Astrocyte (in vitro differentiated cells and primary cell): Measurements from ENCODE around the gene CCDC61. TPM values are rescaled to one million over a fixed set of nuclear protein-coding genes. Genes with fewer than 3 reads are reported as not detected.

ENCODE experiments used
- DNase-seq: peaks from one replicate; pipeline ENCODE4 v3.0.0-alpha.2; 2010; ENCODE audit warnings: low read depth
- FAIRE-seq: peaks from 2 replicates; lab custom pipeline; 2011; peaks lifted over from hg19 to GRCh38; lab: Jason Lieb, UNC
- H2AFZ ChIP-seq: 2 replicates; pipeline ENCODE4 v1.6.0; 2012; ENCODE audit warnings: low read depth, low read length, inconsistent platforms
- H3K27ac ChIP-seq: 2 replicates; pipeline ENCODE4 v1.5.1; 2011; ENCODE audit warnings: low read depth, low read length, inconsistent platforms
- H3K27me3 ChIP-seq: 2 replicates; pipeline ENCODE4 v1.6.0; 2011; ENCODE audit warnings: low read length, inconsistent platforms; ENCODE audit not compliant: insufficient read depth
- H3K36me3 ChIP-seq: 2 replicates; pipeline ENCODE4 v1.5.1; 2011; ENCODE audit warnings: low read length, inconsistent platforms; ENCODE audit not compliant: insufficient read depth
- H3K4me1 ChIP-seq: 2 replicates; pipeline ENCODE4 v1.5.1; 2011; ENCODE audit warnings: low read length, inconsistent platforms; ENCODE audit not compliant: insufficient read depth
- H3K4me2 ChIP-seq: 2 replicates; pipeline ENCODE4 v1.6.0; 2012; ENCODE audit warnings: low read length, inconsistent platforms
- H3K4me3 ChIP-seq: 2 replicates; pipeline ENCODE4 v1.5.1; 2011; ENCODE audit warnings: low read depth, mild to moderate bottlenecking, low read length, inconsistent platforms; ENCODE audit not compliant: insufficient read depth
- H3K79me2 ChIP-seq: 2 replicates; pipeline ENCODE4 v1.6.0; 2012; ENCODE audit warnings: mild to moderate bottlenecking, low read length, inconsistent platforms; ENCODE audit not compliant: insufficient read depth
- H3K9ac ChIP-seq: 2 replicates; pipeline ENCODE4 v1.6.0; 2012; ENCODE audit warnings: mild to moderate bottlenecking, low read length, inconsistent platforms
- H3K9me3 ChIP-seq: 2 replicates; pipeline ENCODE4 v1.5.1; 2012; ENCODE audit warnings: low read depth, mild to moderate bottlenecking, low read length, inconsistent platforms; ENCODE audit not compliant: insufficient read depth
- H4K20me1 ChIP-seq: 2 replicates; pipeline ENCODE4 v1.6.0; 2012; ENCODE audit warnings: low read length, inconsistent platforms; ENCODE audit not compliant: insufficient read depth
- H3K27ac Mint-ChIP-seq: one replicate; pipeline ENCODE4 v1.8.0; 2021; ENCODE audit warnings: mild to moderate bottlenecking, mixed read lengths; ENCODE audit not compliant: unreplicated experiment
- H3K27me3 Mint-ChIP-seq: one replicate; pipeline ENCODE4 v1.8.0; 2021; ENCODE audit warnings: low read depth, mixed read lengths; ENCODE audit not compliant: unreplicated experiment
- H3K36me3 Mint-ChIP-seq: one replicate; pipeline ENCODE4 v1.8.0; 2021; ENCODE audit warnings: low read depth, mixed read lengths; ENCODE audit not compliant: unreplicated experiment
- H3K4me1 Mint-ChIP-seq: one replicate; pipeline ENCODE4 v1.8.0; 2021; ENCODE audit warnings: low read depth, mixed read lengths; ENCODE audit not compliant: unreplicated experiment
- H3K4me3 Mint-ChIP-seq: one replicate; pipeline ENCODE4 v1.8.0; 2021; ENCODE audit warnings: mild to moderate bottlenecking, moderate library complexity, mixed read lengths; ENCODE audit not compliant: unreplicated experiment
- H3K9me3 Mint-ChIP-seq: one replicate; pipeline ENCODE4 v1.8.0; 2021; ENCODE audit warnings: mild to moderate bottlenecking, mixed read lengths; ENCODE audit not compliant: unreplicated experiment
- CTCF ChIP-seq: IDR thresholded peaks from 2 replicates; pipeline ENCODE4 v1.5.1; 2011; ENCODE audit warnings: low read depth, mild to moderate bottlenecking, inconsistent platforms, low read length, moderate library complexity; ENCODE audit not compliant: insufficient read depth
- EZH2 ChIP-seq: IDR thresholded peaks from 2 replicates; pipeline ENCODE4 v1.6.1; 2012; ENCODE audit warnings: mild to moderate bottlenecking, low read length, inconsistent platforms; ENCODE audit not compliant: insufficient read depth
- total RNA-seq: library from RNA; stranded (reverse); gene quantifications from 2 replicates; pipeline ENCODE4 v1.2.1, GENCODE V29; 2021

The CCDC61 gene
- total RNA-seq, 1 donor from 2014 or later = 6.6 TPM

- Histone ChIP-seq H3K9ac (no peak overlapping the region), H3K9me3 (no peaks in the 10 kb centered on the region), H3K4me3 (no peak overlapping the region), H3K27me3 (no peaks in the 10 kb centered on the region), H3K27ac (no peak overlapping the region), H3K4me1 (peaks cover 8% of the 10 kb centered on the region), H4K20me1 (peaks cover 43% of the 10 kb centered on the region), H3K36me3 (no peaks in the 10 kb centered on the region), H3K4me2 (peak overlapping the region; percentile 82), H3K79me2 (peaks cover 24% of the 10 kb centered on the region), H2AFZ (no peak overlapping the region)
- TF ChIP-seq CTCF (no peak), EZH2 (no peak)
- peak overlapping the region; percentile 88 for H3K27ac Mint-ChIP-seq
- no peak for FAIRE-seq
- H3K36me3 Mint-ChIP-seq = peaks cover 8% of the 10 kb centered on the region
- no peaks in the 10 kb centered on the region for H3K9me3 Mint-ChIP-seq
- H3K4me1 Mint-ChIP-seq = peaks cover 20% of the 10 kb centered on the region
- DNase-seq = no peak
- peak overlapping the region; percentile 84 for H3K4me3 Mint-ChIP-seq
- no peaks in the 10 kb centered on the region for H3K27me3 Mint-ChIP-seq
Measured at GRCh38 chr19:45999653-46000121, 4.4 kb downstream of the CCDC61 start.

- Histone ChIP-seq H4K20me1 (peaks cover 43% of the 10 kb centered on the region), H3K79me2 (peaks cover 21% of the 10 kb centered on the region), H3K4me1 (peaks cover 8% of the 10 kb centered on the region), H2AFZ (peak overlapping the region; percentile 26), H3K4me3 (peak overlapping the region; percentile 23), H3K27ac (no peak overlapping the region), H3K27me3 (no peaks in the 10 kb centered on the region), H3K9me3 (no peaks in the 10 kb centered on the region), H3K36me3 (no peaks in the 10 kb centered on the region), H3K4me2 (peak overlapping the region; percentile 82), H3K9ac (peak overlapping the region; percentile 18)
- H3K4me3 Mint-ChIP-seq = peak overlapping the region; percentile 84
- H3K36me3 Mint-ChIP-seq = peaks cover 8% of the 10 kb centered on the region
- DNase-seq = no peak
- H3K4me1 Mint-ChIP-seq = peaks cover 20% of the 10 kb centered on the region
- TF ChIP-seq EZH2 (no peak), CTCF (no peak)
- no peaks in the 10 kb centered on the region for H3K27me3 Mint-ChIP-seq
- FAIRE-seq = no peak
- peak overlapping the region; percentile 47 for H3K27ac Mint-ChIP-seq
- H3K9me3 Mint-ChIP-seq = no peaks in the 10 kb centered on the region
Measured at GRCh38 chr19:46000491-46001246, 5.4 kb downstream of the CCDC61 start.

DNA sequence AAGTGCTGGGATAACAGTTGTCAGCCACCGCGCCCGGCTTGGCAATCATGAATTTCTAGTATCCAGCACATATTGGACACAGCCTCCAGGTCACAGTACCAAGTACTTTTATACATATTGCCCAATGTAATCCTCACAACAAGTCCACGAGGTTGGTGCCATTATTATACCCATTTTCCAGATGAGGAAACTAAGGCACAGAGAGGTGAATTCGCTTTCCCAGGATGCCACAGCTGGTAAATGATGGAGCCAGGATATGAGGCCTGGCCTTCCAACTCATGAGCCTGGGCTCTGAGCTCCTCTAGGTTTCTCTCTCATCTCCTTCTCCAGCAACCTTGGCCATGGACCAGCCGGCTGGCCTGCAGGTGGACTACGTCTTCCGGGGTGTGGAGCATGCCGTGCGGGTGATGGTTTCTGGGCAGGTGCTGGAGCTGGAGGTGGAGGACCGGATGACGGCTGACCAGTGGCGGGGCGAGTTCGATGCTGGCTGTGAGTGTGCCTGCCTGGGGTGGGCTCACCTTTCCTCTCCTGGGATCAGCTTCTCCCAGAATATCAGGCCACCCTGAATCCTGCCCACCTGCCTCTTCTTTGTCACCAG is 7.5 kb downstream of the CCDC61 start:
- DNase-seq = no peak
- H3K9ac ChIP-seq = no peak overlapping the region
- H3K27ac ChIP-seq = no peak overlapping the region
- peaks cover 2% of the 10 kb centered on the region for H3K4me1 ChIP-seq
- Mint-ChIP-seq H3K9me3 (no peaks in the 10 kb centered on the region), H3K4me3 (no peak overlapping the region), H3K4me1 (peaks cover 15% of the 10 kb centered on the region), H3K36me3 (peaks cover 9% of the 10 kb centered on the region), H3K27ac (no peak overlapping the region), H3K27me3 (no peaks in the 10 kb centered on the region)
- H3K4me3 ChIP-seq = no peak overlapping the region
- H3K27me3 ChIP-seq = no peaks in the 10 kb centered on the region
- no peaks in the 10 kb centered on the region for H3K9me3 ChIP-seq
- no peak for FAIRE-seq
- TF ChIP-seq EZH2 (no peak), CTCF (no peak)
- peaks cover 7% of the 10 kb centered on the region for H3K79me2 ChIP-seq
- no peak overlapping the region for H3K4me2 ChIP-seq
- no peak overlapping the region for H2AFZ ChIP-seq
- peaks cover 32% of the 10 kb centered on the region for H4K20me1 ChIP-seq
- H3K36me3 ChIP-seq = no peaks in the 10 kb centered on the region
